ENCODE measurements around the gene FOXP1.

DNA sequence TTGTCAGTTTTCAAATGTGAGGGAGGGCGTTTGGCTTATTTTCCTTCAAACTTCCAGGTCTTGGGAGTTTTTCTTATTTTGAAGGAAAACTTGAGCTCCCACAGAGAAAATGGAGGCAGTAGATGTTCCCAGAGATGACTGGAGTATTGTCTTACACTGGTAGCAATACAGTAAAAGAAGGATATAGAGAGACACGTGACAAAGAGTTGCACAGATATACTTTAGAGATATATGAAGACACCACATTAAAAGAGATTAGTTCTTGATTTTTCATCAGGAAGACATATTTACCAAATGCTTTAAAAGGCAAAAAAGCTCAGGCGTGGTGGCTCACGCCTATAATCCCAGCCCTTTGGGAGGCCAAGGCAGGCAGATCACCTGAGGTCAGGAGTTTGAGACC is 490.9 kb downstream of the FOXP1 start:
- TF ChIP-seq POLR2A (IDR thresholded peaks at IDR 0.05; ENCODE audit: low read depth, low read length), result no peak
- no peak for TF ChIP-seq TAF1 (IDR thresholded peaks at IDR 0.05; ENCODE audit: borderline replicate concordance, low read depth, low read length)

Measured in GM12892 (cell line).